OCI-LY1 (cell line): ENCODE measurements around the gene HESX1.

Experiments used
- H2AFZ ChIP-seq: fragments of 200-600 bp; sonication (generic), shearing (Covaris generic); 2 replicates; pipeline ENCODE4 v1.6.0; 2014; ENCODE audit warnings: antibody characterized with exemption, mild to moderate bottlenecking, low read length
- H3F3A ChIP-seq: fragments of 200-600 bp; sonication (generic), shearing (Covaris generic); 2 replicates; pipeline ENCODE4 v1.6.0; 2014; ENCODE audit warnings: mild to moderate bottlenecking, antibody characterized with exemption, low read length, moderate library complexity; ENCODE audit not compliant: insufficient read depth
- H3K27ac ChIP-seq: fragments of 200-600 bp; sonication (generic); 2 replicates; pipeline ENCODE4 v1.5.1; 2014; ENCODE audit warnings: low read length, mixed run types, mild to moderate bottlenecking, low read depth; ENCODE audit not compliant: poor library complexity, severe bottlenecking
- H3K27me3 ChIP-seq: fragments of 200-600 bp; sonication (generic); 2 replicates; pipeline ENCODE4 v1.6.0; 2014; ENCODE audit warnings: antibody characterized with exemption, mild to moderate bottlenecking, low read length, moderate library complexity; ENCODE audit not compliant: insufficient read depth
- H3K36me3 ChIP-seq: fragments of 200-600 bp; sonication (generic); 2 replicates; pipeline ENCODE4 v1.6.1; 2014; ENCODE audit warnings: mild to moderate bottlenecking, antibody characterized with exemption, low read length, moderate library complexity, mixed read lengths; ENCODE audit not compliant: insufficient read depth
- H3K4me1 ChIP-seq: fragments of 200-600 bp; sonication (generic); 2 replicates; pipeline ENCODE4 v1.5.1; 2014; ENCODE audit warnings: mild to moderate bottlenecking, low read length, moderate library complexity; ENCODE audit not compliant: insufficient read depth, severe bottlenecking
- H3K4me2 ChIP-seq: fragments of 200-600 bp; sonication (generic), shearing (Covaris generic); 2 replicates; pipeline ENCODE4 v1.6.1; 2014; ENCODE audit warnings: low read length
- H3K4me3 ChIP-seq: fragments of 200-600 bp; sonication (generic); 2 replicates; pipeline ENCODE4 v1.5.1; 2014; ENCODE audit warnings: low read length, low read depth, mild to moderate bottlenecking, mixed read lengths; ENCODE audit not compliant: poor library complexity, severe bottlenecking
- H3K79me2 ChIP-seq: fragments of 200-600 bp; shearing (Covaris generic); 2 replicates; pipeline ENCODE4 v1.6.1; 2016; ENCODE audit warnings: mixed run types, low read length, mixed read lengths; ENCODE audit not compliant: insufficient read depth
- H3K9ac ChIP-seq: fragments of 200-600 bp; sonication (generic), shearing (Covaris generic); 2 replicates; pipeline ENCODE4 v1.6.1; 2014; ENCODE audit warnings: mild to moderate bottlenecking, low read length, mixed read lengths
- H3K9me2 ChIP-seq: fragments of 200-600 bp; sonication (generic), shearing (Covaris generic); 2 replicates; pipeline ENCODE4 v1.6.1; 2014; ENCODE audit warnings: low read depth, mild to moderate bottlenecking, low read length, mixed read lengths
- H3K9me3 ChIP-seq: fragments of 200-600 bp; shearing (Covaris generic); 2 replicates; pipeline ENCODE4 v1.6.1; 2014; ENCODE audit warnings: low read length, mixed read lengths
- H4K20me1 ChIP-seq: fragments of 200-600 bp; sonication (generic), shearing (Covaris generic); 2 replicates; pipeline ENCODE4 v1.6.0; 2016; ENCODE audit warnings: mild to moderate bottlenecking, low read length; ENCODE audit not compliant: insufficient read depth
- EZH2 ChIP-seq: fragments of 200-600 bp; sonication (generic), shearing (Covaris generic); IDR thresholded peaks from 2 replicates; pipeline ENCODE4 v1.8.0; 2017; ENCODE audit warnings: borderline replicate concordance, mixed run types, mild to moderate bottlenecking, antibody characterized with exemption, low read length, moderate library complexity, mixed read lengths
- TF ChIP-seq, protein P1 (sequence below): fragments of 200-600 bp; sonication (generic), shearing (Covaris generic); IDR thresholded peaks from 2 replicates; pipeline ENCODE4 v1.5.1; 2017; ENCODE audit warnings: mild to moderate bottlenecking, antibody characterized with exemption, low read length, moderate library complexity, mixed read lengths

HESX1 gene

DNA sequence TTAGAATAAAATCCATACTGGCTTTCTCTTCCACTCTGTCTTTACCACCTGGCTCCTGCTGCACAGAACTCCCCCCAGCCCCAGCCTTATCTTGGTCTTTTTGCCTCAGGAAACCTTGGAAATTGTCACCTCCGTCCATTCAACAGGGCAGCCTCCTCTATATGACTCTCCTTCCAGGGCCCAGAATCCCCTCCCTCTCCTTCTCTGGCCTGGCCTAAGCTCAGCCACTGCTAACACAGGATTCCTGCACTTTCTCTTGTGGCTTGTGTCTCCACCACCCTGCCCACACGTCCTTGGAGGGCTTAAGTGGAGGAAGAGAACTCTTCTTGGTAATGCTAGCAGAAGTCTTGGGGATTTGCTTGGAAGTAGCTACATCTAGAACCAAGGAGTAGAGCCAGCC, 33.1 kb downstream of the HESX1 start:
- Histone ChIP-seq H3K4me2 (no peak overlapping the region), H3K4me1 (peaks cover 26% of the 10 kb centered on the region), H3K27me3 (no peaks in the 10 kb centered on the region; the same call in 1 of the 2 replicates), H3K9ac (no peak overlapping the region), H3F3A (no peaks in the 10 kb centered on the region), H3K79me2 (no peaks in the 10 kb centered on the region), H4K20me1 (no peaks in the 10 kb centered on the region), H3K9me3 (no peaks in the 10 kb centered on the region), H3K36me3 (no peaks in the 10 kb centered on the region), H3K27ac (no peak overlapping the region), H3K4me3 (no peak overlapping the region), H2AFZ (no peak overlapping the region), H3K9me2 (no peaks in the 10 kb centered on the region)
- TF ChIP-seq, protein P1, sequence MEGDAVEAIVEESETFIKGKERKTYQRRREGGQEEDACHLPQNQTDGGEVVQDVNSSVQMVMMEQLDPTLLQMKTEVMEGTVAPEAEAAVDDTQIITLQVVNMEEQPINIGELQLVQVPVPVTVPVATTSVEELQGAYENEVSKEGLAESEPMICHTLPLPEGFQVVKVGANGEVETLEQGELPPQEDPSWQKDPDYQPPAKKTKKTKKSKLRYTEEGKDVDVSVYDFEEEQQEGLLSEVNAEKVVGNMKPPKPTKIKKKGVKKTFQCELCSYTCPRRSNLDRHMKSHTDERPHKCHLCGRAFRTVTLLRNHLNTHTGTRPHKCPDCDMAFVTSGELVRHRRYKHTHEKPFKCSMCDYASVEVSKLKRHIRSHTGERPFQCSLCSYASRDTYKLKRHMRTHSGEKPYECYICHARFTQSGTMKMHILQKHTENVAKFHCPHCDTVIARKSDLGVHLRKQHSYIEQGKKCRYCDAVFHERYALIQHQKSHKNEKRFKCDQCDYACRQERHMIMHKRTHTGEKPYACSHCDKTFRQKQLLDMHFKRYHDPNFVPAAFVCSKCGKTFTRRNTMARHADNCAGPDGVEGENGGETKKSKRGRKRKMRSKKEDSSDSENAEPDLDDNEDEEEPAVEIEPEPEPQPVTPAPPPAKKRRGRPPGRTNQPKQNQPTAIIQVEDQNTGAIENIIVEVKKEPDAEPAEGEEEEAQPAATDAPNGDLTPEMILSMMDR: no peak
- TF ChIP-seq EZH2: no peak

DNA sequence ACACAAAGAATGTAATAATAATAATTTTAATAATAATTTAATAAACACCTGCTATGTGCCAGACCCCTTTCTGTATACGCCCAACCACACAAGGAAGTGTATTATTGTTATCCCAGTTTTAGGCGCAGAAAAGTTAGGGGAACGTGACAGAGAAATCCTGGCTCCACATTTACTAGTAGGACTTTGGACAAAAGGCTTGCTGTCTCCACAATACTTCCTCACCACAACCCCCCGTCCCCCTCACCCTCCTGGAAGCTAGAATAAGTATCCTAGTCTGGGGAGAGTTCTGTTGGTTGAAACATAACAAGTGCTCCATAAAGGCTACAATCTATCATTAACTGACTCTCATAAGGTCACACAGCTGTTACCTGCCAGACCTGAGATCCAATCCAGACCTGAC, 34.1 kb downstream of the HESX1 start:
- no peak for TF ChIP-seq EZH2
- TF ChIP-seq, protein P1: no peak
- Histone ChIP-seq H3K79me2 (no peaks in the 10 kb centered on the region), H3K27ac (no peak overlapping the region), H3K9me3 (no peaks in the 10 kb centered on the region), H3K4me1 (peaks cover 26% of the 10 kb centered on the region), H2AFZ (no peak overlapping the region), H3K36me3 (no peaks in the 10 kb centered on the region), H3K9me2 (no peaks in the 10 kb centered on the region), H3F3A (no peaks in the 10 kb centered on the region), H3K4me3 (no peak overlapping the region), H4K20me1 (no peaks in the 10 kb centered on the region), H3K4me2 (peak overlapping the region; percentile 88; the same call in 1 of the 2 replicates), H3K9ac (no peak overlapping the region), H3K27me3 (no peaks in the 10 kb centered on the region; the same call in 1 of the 2 replicates)

- no peaks in the 10 kb centered on the region for H3F3A ChIP-seq
- no peaks in the 10 kb centered on the region for H3K79me2 ChIP-seq
- peak within 1 kb of the TSS; percentile 88 for H3K4me2 ChIP-seq
- no peak within 1 kb of the TSS for H2AFZ ChIP-seq
- no peaks in the 10 kb centered on the region for H3K9me3 ChIP-seq
- no peaks in the 10 kb centered on the region; the same call in 1 of the 2 replicates for H3K27me3 ChIP-seq
- no peaks in the 10 kb centered on the region for H3K9me2 ChIP-seq
- H3K4me3 ChIP-seq: peak within 1 kb of the TSS; percentile 67
- no peaks in the 10 kb centered on the region for H4K20me1 ChIP-seq
- peaks cover 19% of the 10 kb centered on the region for H3K4me1 ChIP-seq
- H3K36me3 ChIP-seq: no peaks in the 10 kb centered on the region
- peak within 1 kb of the TSS; percentile 54; the same call in 1 of the 2 replicates for H3K9ac ChIP-seq
- H3K27ac ChIP-seq: no peak within 1 kb of the TSS
- TF ChIP-seq, protein P1: no peak
Observed at GRCh38 chr3:57164657-57165573, 34.9 kb downstream of the HESX1 start, which contains the start of gene IL17RD. Gene IL17RD (minus strand): TSS chr3:57165353. CDS start chr3:57165286, 67 bp downstream.
